Stimulated activated CD4-positive, alpha-beta T cell treated with anti-CD3 and anti-CD28 coated beads, Interleukin-12 subunit alpha, Interleukin-12 subunit beta, amount 100 ng/mL, for 24 hours (primary cell): ENCODE data around the gene PPIA.
A peak's percentile ranks its signal among the peaks of the same experiment; 100 is the strongest.
"Not testable (repeated sequence)": the region's sequence is repeated elsewhere in the genome, so short reads cannot be mapped to it uniquely, and the experiment has no call there.

Experiments
- DNase-seq, 2 experiments: peaks; one replicate each; pipeline ENCODE4 v3.0.0-alpha.2; 2020; ENCODE audit warnings: low read depth in 2 of 2

PPIA gene

GRCh38 chr7:44827567-44827966, 31.1 kb downstream of the PPIA start:
- DNase-seq: no peak

- DNase-seq: no peak
Observed at GRCh38 chr7:44838751-44839150, 42.3 kb downstream of the PPIA start.

- DNase-seq: not testable (repeated sequence)
Observed at GRCh38 chr7:44842675-44843074, 46.2 kb downstream of the PPIA start.

- DNase-seq: not testable (repeated sequence)
Observed at GRCh38 chr7:44843440-44843839, 47.0 kb downstream of the PPIA start.

- DNase-seq: no peak
Observed at GRCh38 chr7:44845451-44845850, 49.0 kb downstream of the PPIA start.

- DNase-seq: not testable (repeated sequence)
Observed at GRCh38 chr7:44846390-44846789, 49.9 kb downstream of the PPIA start.

- DNase-seq: no peak
Observed at GRCh38 chr7:44846816-44847508, 50.5 kb downstream of the PPIA start.

GRCh38 chr7:44847509-44847919, 51.0 kb downstream of the PPIA start:
- peak; percentile 67 to 76 for DNase-seq

- DNase-seq: peak; percentile 99 to 100
Observed at GRCh38 chr7:44847920-44848634, 51.6 kb downstream of the PPIA start, which contains the start of gene H2AZ2. Gene H2AZ2 (minus strand): TSS chr7:44848087. CDS start chr7:44847971, 116 bp downstream.

- DNase-seq: no peak
Observed at GRCh38 chr7:44849259-44849884, 52.9 kb downstream of the PPIA start.

GRCh38 chr7:44849885-44850544, 53.5 kb downstream of the PPIA start:
- no peak for DNase-seq

GRCh38 chr7:44852590-44852989, 56.1 kb downstream of the PPIA start:
- no peak for DNase-seq
